ENCODE results near the gene ZNF486.
"Not testable (repeated sequence)": the region's sequence is repeated elsewhere in the genome, so short reads cannot be mapped to it uniquely, and the experiment has no call there.

ZNF486 gene

DNA sequence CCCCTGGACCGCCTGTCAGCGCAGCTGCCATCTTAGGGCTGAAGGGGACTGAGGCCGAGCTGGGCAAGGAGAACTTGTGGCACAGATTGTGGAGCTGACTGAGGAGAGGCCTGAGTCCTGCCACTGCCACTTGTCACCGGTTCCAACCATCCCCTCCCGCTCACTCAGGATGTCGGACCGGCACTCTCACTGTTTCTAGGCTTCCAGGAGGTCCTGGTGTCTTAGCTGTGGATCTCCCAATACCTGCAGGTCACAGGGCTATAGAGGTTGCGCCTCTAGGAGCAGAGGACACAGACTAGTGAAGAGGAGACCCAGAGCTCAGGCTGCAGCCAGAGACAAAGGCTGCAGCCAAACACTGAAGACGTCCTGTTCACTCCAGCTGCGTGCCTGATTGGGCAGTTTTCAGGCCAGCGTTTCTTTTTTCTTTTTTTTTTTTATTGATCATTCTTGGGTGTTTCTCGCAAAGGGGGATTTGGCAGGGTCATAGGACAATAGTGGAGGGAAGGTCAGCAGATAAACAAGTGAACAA, 15.3 kb upstream of the ZNF486 start:
- 0 out of 2 replicates have a peak, but pooled peaks cover 4% of the 10 kb centered on the region for H3F3A ChIP-seq (ENCODE audit: insufficient read depth)
- no peaks in the 10 kb centered on the region for H3K9me2 ChIP-seq (replicated peaks; ENCODE audit: insufficient read depth, low read length)
- no peak overlapping the region for H3K27ac ChIP-seq (ENCODE audit: low read depth, low read length)
- no peak overlapping the region for H3K4me3 ChIP-seq (ENCODE audit: insufficient read depth, low read length, poor library complexity, severe bottlenecking)
- H2AFZ ChIP-seq (ENCODE audit: low read depth, low read length, severe bottlenecking) = no peak overlapping the region
- TF ChIP-seq EZH2phosphoT487 (conservative IDR thresholded peaks at IDR 0.05; ENCODE audit: low read length) = no peak
- TF ChIP-seq, protein P1, sequence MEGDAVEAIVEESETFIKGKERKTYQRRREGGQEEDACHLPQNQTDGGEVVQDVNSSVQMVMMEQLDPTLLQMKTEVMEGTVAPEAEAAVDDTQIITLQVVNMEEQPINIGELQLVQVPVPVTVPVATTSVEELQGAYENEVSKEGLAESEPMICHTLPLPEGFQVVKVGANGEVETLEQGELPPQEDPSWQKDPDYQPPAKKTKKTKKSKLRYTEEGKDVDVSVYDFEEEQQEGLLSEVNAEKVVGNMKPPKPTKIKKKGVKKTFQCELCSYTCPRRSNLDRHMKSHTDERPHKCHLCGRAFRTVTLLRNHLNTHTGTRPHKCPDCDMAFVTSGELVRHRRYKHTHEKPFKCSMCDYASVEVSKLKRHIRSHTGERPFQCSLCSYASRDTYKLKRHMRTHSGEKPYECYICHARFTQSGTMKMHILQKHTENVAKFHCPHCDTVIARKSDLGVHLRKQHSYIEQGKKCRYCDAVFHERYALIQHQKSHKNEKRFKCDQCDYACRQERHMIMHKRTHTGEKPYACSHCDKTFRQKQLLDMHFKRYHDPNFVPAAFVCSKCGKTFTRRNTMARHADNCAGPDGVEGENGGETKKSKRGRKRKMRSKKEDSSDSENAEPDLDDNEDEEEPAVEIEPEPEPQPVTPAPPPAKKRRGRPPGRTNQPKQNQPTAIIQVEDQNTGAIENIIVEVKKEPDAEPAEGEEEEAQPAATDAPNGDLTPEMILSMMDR (IDR thresholded peaks at IDR 0.05; ENCODE audit: insufficient read depth, low read length, poor library complexity, severe bottlenecking) = no peak
- H3K27me3 ChIP-seq (ENCODE audit: low read length) = no peaks in the 10 kb centered on the region
- H3K79me2 ChIP-seq (ENCODE audit: insufficient read depth, low read length) = no peaks in the 10 kb centered on the region
- H3K36me3 ChIP-seq (ENCODE audit: low read length) = no peaks in the 10 kb centered on the region
- no peaks in the 10 kb centered on the region for H4K20me1 ChIP-seq (ENCODE audit: low read depth, low read length)
- no peak overlapping the region for H3K9ac ChIP-seq (ENCODE audit: low read length)
- no peak overlapping the region for H3K4me2 ChIP-seq (ENCODE audit: low read depth, low read length, poor library complexity, severe bottlenecking)
- no peaks in the 10 kb centered on the region for H3K9me3 ChIP-seq (ENCODE audit: insufficient read depth, low read length)

DNA sequence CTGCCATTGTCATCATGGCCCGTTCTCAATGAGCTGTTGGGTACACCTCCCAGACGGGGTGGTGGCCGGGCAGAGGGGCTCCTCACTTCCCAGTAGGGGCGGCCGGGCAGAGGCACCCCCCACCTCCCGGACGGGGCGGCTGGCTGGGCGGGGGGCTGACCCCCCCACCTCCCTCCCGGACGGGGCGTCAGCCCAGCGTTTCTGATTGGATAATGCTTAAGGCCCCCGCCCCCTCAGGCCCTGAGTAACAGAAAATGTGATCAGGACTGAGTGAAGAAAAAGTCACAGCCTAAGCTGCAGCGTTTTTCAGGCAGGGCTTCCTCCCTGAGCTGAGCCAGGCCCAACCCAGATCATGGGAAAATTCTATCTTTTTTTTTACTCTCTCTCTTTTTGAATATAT, 14.5 kb upstream of the ZNF486 start:
- not testable (repeated sequence) for H3K9me2 ChIP-seq (replicated peaks; ENCODE audit: insufficient read depth, low read length); H2AFZ ChIP-seq (ENCODE audit: low read depth, low read length, severe bottlenecking); H3K9ac ChIP-seq (ENCODE audit: low read length); H3K79me2 ChIP-seq (ENCODE audit: insufficient read depth, low read length); H3K36me3 ChIP-seq (ENCODE audit: low read length); H3K27ac ChIP-seq (ENCODE audit: low read depth, low read length); H3K4me2 ChIP-seq (ENCODE audit: low read depth, low read length, poor library complexity, severe bottlenecking); H3K27me3 ChIP-seq (ENCODE audit: low read length); H4K20me1 ChIP-seq (ENCODE audit: low read depth, low read length); H3K9me3 ChIP-seq (ENCODE audit: insufficient read depth, low read length); H3F3A ChIP-seq (ENCODE audit: insufficient read depth); H3K4me3 ChIP-seq (ENCODE audit: insufficient read depth, low read length, poor library complexity, severe bottlenecking)

DNA sequence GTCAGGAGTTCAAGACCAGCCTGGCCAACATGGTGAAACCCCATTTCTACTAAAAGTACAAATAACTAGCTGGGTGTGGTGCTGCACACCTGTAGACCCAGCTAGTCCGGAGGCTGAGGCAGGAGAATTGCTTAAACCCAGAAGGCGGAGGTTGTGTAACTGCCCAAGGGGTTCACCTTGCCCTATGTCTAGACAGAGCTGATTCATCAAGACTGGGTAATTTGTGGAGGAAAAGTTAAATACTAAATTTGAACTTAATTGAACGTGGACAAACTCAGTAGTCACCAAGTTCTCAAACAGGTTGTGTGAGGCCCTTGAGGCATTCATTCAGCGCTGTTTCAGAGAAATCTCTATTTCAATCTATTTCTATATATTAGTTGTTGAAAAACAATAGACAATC, 13.7 kb upstream of the ZNF486 start:
- Histone ChIP-seq H3K9me3 (ENCODE audit: insufficient read depth, low read length) (no peaks in the 10 kb centered on the region), H3K27me3 (ENCODE audit: low read length) (no peaks in the 10 kb centered on the region), H3K4me3 (ENCODE audit: insufficient read depth, low read length, poor library complexity, severe bottlenecking) (no peak overlapping the region), H3K9me2 (replicated peaks; ENCODE audit: insufficient read depth, low read length) (no peaks in the 10 kb centered on the region), H3K4me2 (ENCODE audit: low read depth, low read length, poor library complexity, severe bottlenecking) (no peak overlapping the region), H3K36me3 (ENCODE audit: low read length) (no peaks in the 10 kb centered on the region), H3K27ac (ENCODE audit: low read depth, low read length) (no peak overlapping the region), H3K9ac (ENCODE audit: low read length) (no peak overlapping the region), H4K20me1 (ENCODE audit: low read depth, low read length) (no peaks in the 10 kb centered on the region), H2AFZ (ENCODE audit: low read depth, low read length, severe bottlenecking) (no peak overlapping the region), H3F3A (ENCODE audit: insufficient read depth) (no peaks in the 10 kb centered on the region), H3K79me2 (ENCODE audit: insufficient read depth, low read length) (no peaks in the 10 kb centered on the region)
- no peak for TF ChIP-seq EZH2phosphoT487 (conservative IDR thresholded peaks at IDR 0.05; ENCODE audit: low read length)
- TF ChIP-seq, protein P1 (IDR thresholded peaks at IDR 0.05; ENCODE audit: insufficient read depth, low read length, poor library complexity, severe bottlenecking) = no peak

DNA sequence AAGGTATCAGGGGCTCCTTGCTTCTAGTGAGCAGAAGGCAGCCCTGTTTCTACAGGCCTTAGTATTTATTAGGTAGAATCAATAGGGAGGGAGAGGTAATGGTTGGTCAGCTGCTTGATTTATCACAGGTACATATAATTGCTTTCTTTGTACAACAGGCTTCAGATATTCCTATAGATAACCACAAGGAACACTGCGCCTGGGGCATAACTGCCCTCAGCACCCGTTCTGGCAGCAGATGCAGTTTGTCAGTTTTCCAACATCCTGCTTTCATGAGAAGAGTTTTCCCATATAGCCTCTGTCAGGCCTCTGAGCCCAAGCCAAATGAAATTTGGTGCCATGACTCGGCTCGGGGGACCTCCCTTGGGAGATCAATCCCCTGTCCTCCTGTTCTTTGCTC, 12.4 kb upstream of the ZNF486 start:
- Histone ChIP-seq H3K9me3 (ENCODE audit: insufficient read depth, low read length) (no peaks in the 10 kb centered on the region), H3K4me2 (ENCODE audit: low read depth, low read length, poor library complexity, severe bottlenecking) (no peak overlapping the region), H2AFZ (ENCODE audit: low read depth, low read length, severe bottlenecking) (no peak overlapping the region), H3K79me2 (ENCODE audit: insufficient read depth, low read length) (no peaks in the 10 kb centered on the region), H3K4me3 (ENCODE audit: insufficient read depth, low read length, poor library complexity, severe bottlenecking) (no peak overlapping the region), H3K36me3 (ENCODE audit: low read length) (no peaks in the 10 kb centered on the region), H3K9me2 (replicated peaks; ENCODE audit: insufficient read depth, low read length) (no peaks in the 10 kb centered on the region), H3K27ac (ENCODE audit: low read depth, low read length) (no peak overlapping the region), H3F3A (ENCODE audit: insufficient read depth) (no peaks in the 10 kb centered on the region), H4K20me1 (ENCODE audit: low read depth, low read length) (no peaks in the 10 kb centered on the region), H3K27me3 (ENCODE audit: low read length) (no peaks in the 10 kb centered on the region), H3K9ac (ENCODE audit: low read length) (no peak overlapping the region)
- no peak for TF ChIP-seq EZH2phosphoT487 (conservative IDR thresholded peaks at IDR 0.05; ENCODE audit: low read length)
- TF ChIP-seq, protein P1 (IDR thresholded peaks at IDR 0.05; ENCODE audit: insufficient read depth, low read length, poor library complexity, severe bottlenecking) = no peak

Data from SU-DHL-6 (cell line).